C4-2B (cell line): Measurements from ENCODE around the gene C1orf21.

Source experiments
- H3K27ac ChIP-seq: fragments of 450-650 bp; 2 replicates; pipeline ENCODE4 v1.5.1; 2017
- CTCF ChIP-seq: fragments of 450-650 bp; conservative IDR thresholded peaks from 2 replicates; pipeline ENCODE4 v1.5.1; 2017; ENCODE audit warnings: mild to moderate bottlenecking
- ZFX ChIP-seq: fragments of 450-650 bp; IDR thresholded peaks from 2 replicates; pipeline ENCODE4 v1.6.1; 2017

C1orf21 gene

GRCh38 chr1:184627007-184627341 is 240.1 kb downstream of the C1orf21 start:
- 0 out of 2 replicates have a peak overlapping the region, but pooled peaks have one; percentile 3 for H3K27ac ChIP-seq
- no peak for TF ChIP-seq CTCF
- TF ChIP-seq ZFX, result no peak

- no peak for TF ChIP-seq CTCF
- peak overlapping the region; percentile 65 for H3K27ac ChIP-seq
These were observed 242.4 kb downstream of the C1orf21 start for GRCh38 chr1:184629266-184629665.

- TF ChIP-seq CTCF, result no peak
These were observed 243.8 kb downstream of the C1orf21 start for GRCh38 chr1:184630679-184631060.

GRCh38 chr1:184632415-184633175 is 245.8 kb downstream of the C1orf21 start:
- H3K27ac ChIP-seq, result peak overlapping the region; percentile 92
- no peak for TF ChIP-seq ZFX
- no peak for TF ChIP-seq CTCF

More at GRCh38 chr1:184630679-184631060, 243.8 kb downstream of the C1orf21 start:
- peak overlapping the region; percentile 65 for H3K27ac ChIP-seq

GRCh38 chr1:184633785-184634184 is 247.0 kb downstream of the C1orf21 start:
- H3K27ac ChIP-seq, result peak overlapping the region; percentile 92
- TF ChIP-seq CTCF (no peak), ZFX (no peak)

- no peak for TF ChIP-seq CTCF
- TF ChIP-seq ZFX, result no peak
- H3K27ac ChIP-seq, result peak overlapping the region; percentile 92
These were observed 247.5 kb downstream of the C1orf21 start for GRCh38 chr1:184634296-184634695.

GRCh38 chr1:184635347-184635979 is 248.6 kb downstream of the C1orf21 start:
- TF ChIP-seq CTCF, result no peak
- no peak for TF ChIP-seq ZFX
- H3K27ac ChIP-seq, result peak overlapping the region; percentile 92
